Measurements from ENCODE around the gene MBNL2. TPM values are rescaled to one million over a fixed set of nuclear protein-coding genes. Genes with fewer than 3 reads are reported as not detected.

The MBNL2 gene
- total RNA-seq, 1 donor from 2014 or later: 27.2 TPM

GRCh38 chr13:97371486-97372109 is 149.5 kb downstream of the MBNL2 start:
- H3K36me3 Mint-ChIP-seq (ENCODE audit: low read depth): peaks cover 5% of the 10 kb centered on the region
- no peaks in the 10 kb centered on the region for H3K9me3 Mint-ChIP-seq
- H3K4me3 Mint-ChIP-seq (ENCODE audit: low read depth): no peak overlapping the region
- intact Hi-C loops (cut with micrococcal nuclease): no loop called here
- no peaks in the 10 kb centered on the region for H3K27me3 Mint-ChIP-seq (ENCODE audit: low read depth)
- H3K4me1 Mint-ChIP-seq (ENCODE audit: low read depth): peaks cover 12% of the 10 kb centered on the region
- DNase-seq (ENCODE audit: low spot score): no peak
- H3K27ac Mint-ChIP-seq: no peak overlapping the region

DNA sequence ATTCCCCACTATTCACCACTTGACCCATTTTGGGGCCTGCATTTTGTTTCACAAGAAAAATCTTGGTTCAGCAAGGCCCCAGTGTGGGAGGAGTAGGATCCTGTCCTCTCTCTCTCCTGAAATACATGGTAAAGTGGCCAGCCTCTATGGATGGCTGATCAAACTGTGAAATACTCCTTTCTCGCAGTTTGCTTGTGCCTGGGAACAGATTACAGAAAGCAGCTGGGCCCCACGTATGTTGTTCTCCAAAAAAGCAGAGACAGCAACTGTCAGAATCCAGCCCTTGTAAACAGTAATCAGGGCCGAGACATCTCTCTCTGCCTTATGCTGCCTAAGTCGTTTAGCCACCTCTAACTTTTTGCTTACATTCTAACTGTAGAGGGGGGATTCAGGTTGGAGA is 150.8 kb downstream of the MBNL2 start:
- Mint-ChIP-seq H3K27me3 (ENCODE audit: low read depth) (no peaks in the 10 kb centered on the region), H3K4me1 (ENCODE audit: low read depth) (peaks cover 12% of the 10 kb centered on the region), H3K9me3 (no peaks in the 10 kb centered on the region), H3K27ac (no peak overlapping the region), H3K4me3 (ENCODE audit: low read depth) (no peak overlapping the region), H3K36me3 (ENCODE audit: low read depth) (peaks cover 2% of the 10 kb centered on the region)
- no peak for DNase-seq (ENCODE audit: low spot score)
- intact Hi-C loops (cut with micrococcal nuclease): no loop called here

GRCh38 chr13:97373787-97374186 is 151.7 kb downstream of the MBNL2 start:
- H3K27me3 Mint-ChIP-seq (ENCODE audit: low read depth): no peaks in the 10 kb centered on the region
- H3K27ac Mint-ChIP-seq: no peak overlapping the region
- H3K4me3 Mint-ChIP-seq (ENCODE audit: low read depth): no peak overlapping the region
- peaks cover 2% of the 10 kb centered on the region for H3K36me3 Mint-ChIP-seq (ENCODE audit: low read depth)
- peaks cover 8% of the 10 kb centered on the region for H3K4me1 Mint-ChIP-seq (ENCODE audit: low read depth)
- DNase-seq (ENCODE audit: low spot score): no peak
- intact Hi-C loops (cut with micrococcal nuclease): no loop called here
- no peaks in the 10 kb centered on the region for H3K9me3 Mint-ChIP-seq

DNA sequence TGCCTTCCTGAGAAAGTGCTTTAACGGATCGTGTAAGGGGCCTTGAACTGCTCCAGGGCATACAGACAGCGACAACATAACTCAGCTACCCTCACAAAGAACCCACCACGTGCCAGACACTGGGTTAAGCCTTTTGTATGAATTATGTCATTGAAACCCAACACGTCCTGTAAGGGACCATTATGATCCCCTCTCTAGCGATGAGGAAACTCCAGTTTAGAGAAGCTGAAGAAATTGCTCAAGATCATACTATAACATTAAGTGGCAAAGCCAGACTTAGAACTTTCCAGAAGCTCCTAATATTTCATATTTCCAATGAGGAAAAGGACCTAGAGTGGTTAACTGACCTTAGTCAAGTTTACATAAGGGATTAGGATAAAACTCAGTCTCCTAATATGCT is 154.8 kb downstream of the MBNL2 start:
- intact Hi-C loops (cut with micrococcal nuclease): no loop called here
- no peak overlapping the region for H3K27ac Mint-ChIP-seq
- H3K36me3 Mint-ChIP-seq (ENCODE audit: low read depth): no peaks in the 10 kb centered on the region
- H3K4me3 Mint-ChIP-seq (ENCODE audit: low read depth): no peak overlapping the region
- H3K9me3 Mint-ChIP-seq: no peaks in the 10 kb centered on the region
- no peaks in the 10 kb centered on the region for H3K4me1 Mint-ChIP-seq (ENCODE audit: low read depth)
- H3K27me3 Mint-ChIP-seq (ENCODE audit: low read depth): no peaks in the 10 kb centered on the region
- DNase-seq (ENCODE audit: low spot score): no peak

- Mint-ChIP-seq H3K27ac (no peak overlapping the region), H3K4me1 (ENCODE audit: low read depth) (no peaks in the 10 kb centered on the region), H3K27me3 (ENCODE audit: low read depth) (no peaks in the 10 kb centered on the region), H3K9me3 (no peaks in the 10 kb centered on the region), H3K36me3 (ENCODE audit: low read depth) (peaks cover 14% of the 10 kb centered on the region), H3K4me3 (ENCODE audit: low read depth) (no peak overlapping the region)
- no peak for DNase-seq (ENCODE audit: low spot score)
- intact Hi-C loops (cut with micrococcal nuclease): no loop called here
Measured at GRCh38 chr13:97379386-97379785, 157.3 kb downstream of the MBNL2 start.

DNA sequence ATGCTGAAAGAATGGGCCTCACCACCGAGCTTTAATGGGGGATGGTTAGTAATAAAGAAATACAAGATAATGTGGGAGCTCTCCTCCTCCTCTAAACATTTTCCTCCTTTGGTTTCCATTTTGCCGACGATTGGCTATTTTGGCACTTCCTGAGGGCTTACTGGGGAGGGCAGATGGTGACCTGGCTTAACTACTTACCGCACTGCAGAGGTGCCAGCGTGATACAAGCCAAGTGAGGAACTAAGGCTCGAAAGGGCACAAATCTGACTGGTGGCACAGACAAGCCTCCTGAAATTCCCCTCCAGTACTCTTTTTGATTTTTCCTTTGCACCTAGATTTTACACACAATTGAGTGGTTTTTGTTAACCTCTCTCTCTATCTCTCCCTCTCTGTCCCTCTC is 158.6 kb downstream of the MBNL2 start:
- no peak for DNase-seq (ENCODE audit: low spot score)
- no peak overlapping the region for H3K27ac Mint-ChIP-seq
- no peak overlapping the region for H3K4me3 Mint-ChIP-seq (ENCODE audit: low read depth)
- intact Hi-C loops (cut with micrococcal nuclease): no loop called here
- no peaks in the 10 kb centered on the region for H3K4me1 Mint-ChIP-seq (ENCODE audit: low read depth)
- no peaks in the 10 kb centered on the region for H3K9me3 Mint-ChIP-seq
- H3K36me3 Mint-ChIP-seq (ENCODE audit: low read depth): peaks cover 14% of the 10 kb centered on the region
- H3K27me3 Mint-ChIP-seq (ENCODE audit: low read depth): no peaks in the 10 kb centered on the region

DNA sequence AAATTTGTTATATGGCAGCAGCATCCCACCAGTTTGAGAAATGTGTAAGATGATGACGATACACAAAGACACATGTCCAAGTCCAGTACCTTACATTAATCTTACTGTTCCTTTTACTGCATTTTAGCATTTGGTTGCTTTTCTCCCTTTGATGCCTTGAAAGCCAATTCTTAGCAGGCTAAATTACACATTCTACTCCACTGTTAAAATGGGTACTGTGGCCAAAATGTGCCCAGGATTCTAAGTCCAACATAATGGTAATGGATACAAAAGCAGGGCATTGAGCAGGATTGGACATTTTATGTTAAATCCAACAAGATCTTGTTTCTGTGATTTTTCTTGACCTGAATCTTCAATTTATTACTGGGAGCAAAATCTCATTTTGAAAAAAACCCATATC is 159.1 kb downstream of the MBNL2 start:
- H3K36me3 Mint-ChIP-seq (ENCODE audit: low read depth): peaks cover 16% of the 10 kb centered on the region
- no peak for DNase-seq (ENCODE audit: low spot score)
- no peaks in the 10 kb centered on the region for H3K27me3 Mint-ChIP-seq (ENCODE audit: low read depth)
- H3K4me1 Mint-ChIP-seq (ENCODE audit: low read depth): peaks cover under 1% of the 10 kb centered on the region
- no peaks in the 10 kb centered on the region for H3K9me3 Mint-ChIP-seq
- no peak overlapping the region for H3K27ac Mint-ChIP-seq
- H3K4me3 Mint-ChIP-seq (ENCODE audit: low read depth): no peak overlapping the region
- intact Hi-C loops (cut with micrococcal nuclease): no loop called here

DNA sequence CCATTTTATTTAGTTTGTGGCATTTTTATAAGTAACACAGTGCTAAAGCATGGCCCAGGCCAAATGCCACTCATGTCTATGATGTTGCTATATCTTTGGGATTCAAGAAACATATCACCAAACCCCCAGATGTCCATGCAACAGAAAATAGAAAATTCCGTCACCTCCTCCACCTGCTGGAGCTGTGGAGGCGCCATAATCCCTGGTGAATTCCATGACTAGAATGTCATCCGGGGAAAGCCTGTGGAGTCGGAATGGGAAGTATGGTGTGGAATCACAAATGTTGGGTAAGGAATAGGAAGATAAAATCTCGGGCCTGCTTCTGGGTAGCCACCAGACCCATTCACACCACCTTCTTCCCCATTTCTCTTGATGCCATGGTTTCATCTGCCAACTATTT is 160.1 kb downstream of the MBNL2 start:
- intact Hi-C loops (cut with micrococcal nuclease): no loop called here
- no peaks in the 10 kb centered on the region for H3K9me3 Mint-ChIP-seq
- H3K4me3 Mint-ChIP-seq (ENCODE audit: low read depth): no peak overlapping the region
- DNase-seq (ENCODE audit: low spot score): no peak
- peaks cover 20% of the 10 kb centered on the region for H3K36me3 Mint-ChIP-seq (ENCODE audit: low read depth)
- no peak overlapping the region for H3K27ac Mint-ChIP-seq
- H3K27me3 Mint-ChIP-seq (ENCODE audit: low read depth): no peaks in the 10 kb centered on the region
- peaks cover 10% of the 10 kb centered on the region for H3K4me1 Mint-ChIP-seq (ENCODE audit: low read depth)

- peaks cover 20% of the 10 kb centered on the region for H3K36me3 Mint-ChIP-seq (ENCODE audit: low read depth)
- no peaks in the 10 kb centered on the region for H3K9me3 Mint-ChIP-seq
- no peaks in the 10 kb centered on the region for H3K27me3 Mint-ChIP-seq (ENCODE audit: low read depth)
- H3K4me1 Mint-ChIP-seq (ENCODE audit: low read depth): peaks cover 14% of the 10 kb centered on the region
- H3K4me3 Mint-ChIP-seq (ENCODE audit: low read depth): no peak overlapping the region
- no peak for DNase-seq (ENCODE audit: low spot score)
- H3K27ac Mint-ChIP-seq: no peak overlapping the region
- intact Hi-C loops (cut with micrococcal nuclease): no loop called here
Measured at GRCh38 chr13:97384371-97384770, 162.2 kb downstream of the MBNL2 start.

- H3K9me3 Mint-ChIP-seq: no peaks in the 10 kb centered on the region
- no peaks in the 10 kb centered on the region for H3K27me3 Mint-ChIP-seq (ENCODE audit: low read depth)
- H3K36me3 Mint-ChIP-seq (ENCODE audit: low read depth): peaks cover 20% of the 10 kb centered on the region
- no peak overlapping the region for H3K27ac Mint-ChIP-seq
- intact Hi-C loops (cut with micrococcal nuclease): no loop called here
- peaks cover 14% of the 10 kb centered on the region for H3K4me1 Mint-ChIP-seq (ENCODE audit: low read depth)
- H3K4me3 Mint-ChIP-seq (ENCODE audit: low read depth): no peak overlapping the region
- no peak for DNase-seq (ENCODE audit: low spot score)
Measured at GRCh38 chr13:97385146-97385545, 163.0 kb downstream of the MBNL2 start.

- DNase-seq (ENCODE audit: low spot score): no peak
- Mint-ChIP-seq H3K4me1 (ENCODE audit: low read depth) (peaks cover 14% of the 10 kb centered on the region), H3K4me3 (ENCODE audit: low read depth) (no peak overlapping the region), H3K27me3 (ENCODE audit: low read depth) (no peaks in the 10 kb centered on the region), H3K36me3 (ENCODE audit: low read depth) (peaks cover 20% of the 10 kb centered on the region), H3K9me3 (no peaks in the 10 kb centered on the region), H3K27ac (no peak overlapping the region)
- intact Hi-C loops (cut with micrococcal nuclease): no loop called here
Measured at GRCh38 chr13:97385854-97386253, 163.7 kb downstream of the MBNL2 start.

GRCh38 chr13:97386801-97387484 is 164.8 kb downstream of the MBNL2 start:
- intact Hi-C loops (cut with micrococcal nuclease): no loop called here
- Mint-ChIP-seq H3K4me1 (ENCODE audit: low read depth) (peaks cover 14% of the 10 kb centered on the region), H3K27ac (no peak overlapping the region), H3K4me3 (ENCODE audit: low read depth) (no peak overlapping the region), H3K27me3 (ENCODE audit: low read depth) (no peaks in the 10 kb centered on the region), H3K36me3 (ENCODE audit: low read depth) (peaks cover 27% of the 10 kb centered on the region), H3K9me3 (no peaks in the 10 kb centered on the region)
- no peak for DNase-seq (ENCODE audit: low spot score)

GRCh38 chr13:97387485-97387839 is 165.3 kb downstream of the MBNL2 start:
- intact Hi-C loops (cut with micrococcal nuclease): no loop called here
- H3K9me3 Mint-ChIP-seq: no peaks in the 10 kb centered on the region
- H3K4me3 Mint-ChIP-seq (ENCODE audit: low read depth): no peak overlapping the region
- no peak for DNase-seq (ENCODE audit: low spot score)
- H3K36me3 Mint-ChIP-seq (ENCODE audit: low read depth): peaks cover 23% of the 10 kb centered on the region
- no peak overlapping the region for H3K27ac Mint-ChIP-seq
- no peaks in the 10 kb centered on the region for H3K27me3 Mint-ChIP-seq (ENCODE audit: low read depth)
- H3K4me1 Mint-ChIP-seq (ENCODE audit: low read depth): peaks cover 14% of the 10 kb centered on the region
